ENCODE data around the gene ZMAT2.
"Not testable (repeated sequence)": the region's sequence is repeated elsewhere in the genome, so short reads cannot be mapped to it uniquely, and the experiment has no call there.

The ZMAT2 gene

GRCh38 chr5:140658870-140659269 lies 41.4 kb upstream of the ZMAT2 start:
- no peaks in the 10 kb centered on the region for H3K9me3 ChIP-seq (ENCODE audit: control insufficient read depth, insufficient read depth, low read depth, low read length)
- no peak overlapping the region for H3K27ac ChIP-seq (ENCODE audit: extremely low read depth, low read depth, low read length)
- peaks cover 76 to 93% of the 10 kb centered on the region in 2 experiments for H3K36me3 ChIP-seq (ENCODE audit: control insufficient read depth in 2 of 2, insufficient read depth in 1 of 2, low read length in 2 of 2)
- H3K4me3 ChIP-seq (ENCODE audit: low read depth, low read length): no peak overlapping the region
- TF ChIP-seq PRDM1 (tag by site-specific recombination; IDR thresholded peaks at IDR 0.05) (0 out of 2 replicates have a peak, but pooled peaks have one; percentile 52), FEZF1 (tag by site-specific recombination; IDR thresholded peaks at IDR 0.05) (no peak), ZNF596 (tag by site-specific recombination; IDR thresholded peaks at IDR 0.05) (peak; percentile 60)
- ChIA-PET POLR2A (interaction anchor here (2.1 kb wide), 1 partner anchor 11 kb away, joined by 11 read pairs; the partner anchor contains the start of genes IK and NDUFA2), CTCF (no interaction called here)
- no peaks in the 10 kb centered on the region for H3K4me1 ChIP-seq (ENCODE audit: control insufficient read depth, insufficient read depth, low read length)

- H3K4me1 ChIP-seq (ENCODE audit: control insufficient read depth, insufficient read depth, low read length); H3K4me3 ChIP-seq (ENCODE audit: low read depth, low read length); H3K27ac ChIP-seq (ENCODE audit: extremely low read depth, low read depth, low read length); H3K9me3 ChIP-seq (ENCODE audit: control insufficient read depth, insufficient read depth, low read depth, low read length); POLR2A ChIA-PET: not testable (repeated sequence)
- peaks cover 61 to 78% of the 10 kb centered on the region in 2 experiments for H3K36me3 ChIP-seq (ENCODE audit: control insufficient read depth in 2 of 2, insufficient read depth in 1 of 2, low read length in 2 of 2)
- CTCF ChIA-PET: interaction anchor here (0.6 kb wide), 1 partner anchor 297 kb away, joined by 3 read pairs; no protein-coding TSS in a partner anchor
Observed at GRCh38 chr5:140660371-140660770, 39.9 kb upstream of the ZMAT2 start.

GRCh38 chr5:140664030-140664358 lies 36.3 kb upstream of the ZMAT2 start:
- peak overlapping the region; percentile 72 for H3K4me3 ChIP-seq (ENCODE audit: low read depth, low read length)
- no peaks in the 10 kb centered on the region for H3K9me3 ChIP-seq (ENCODE audit: control insufficient read depth, insufficient read depth, low read depth, low read length)
- peaks cover 29 to 71% of the 10 kb centered on the region in 2 experiments for H3K36me3 ChIP-seq (ENCODE audit: control insufficient read depth in 2 of 2, insufficient read depth in 1 of 2, low read length in 2 of 2)
- peak overlapping the region; percentile 70 for H3K27ac ChIP-seq (ENCODE audit: extremely low read depth, low read depth, low read length)
- TF ChIP-seq PRDM10 (tag by site-specific recombination; IDR thresholded peaks at IDR 0.05) (no peak), TSHZ1 (tag by site-specific recombination; IDR thresholded peaks at IDR 0.05; ENCODE audit: borderline replicate concordance) (no peak), ZBTB17 (tag by site-specific recombination; IDR thresholded peaks at IDR 0.05) (no peak), ZNF280D (tag by site-specific recombination; IDR thresholded peaks at IDR 0.05) (no peak), ZNF768 (tag by site-specific recombination; IDR thresholded peaks at IDR 0.05) (no peak), OVOL3 (tag by site-specific recombination; IDR thresholded peaks at IDR 0.05) (no peak), ZSCAN18 (tag by site-specific recombination; IDR thresholded peaks at IDR 0.05) (no peak), ZNF791 (tag by site-specific recombination; IDR thresholded peaks at IDR 0.05) (no peak), ZNF362 (tag by site-specific recombination; IDR thresholded peaks at IDR 0.05) (peak; percentile 59; the same call in 1 of the 2 replicates), ZNF548 (tag by site-specific recombination; IDR thresholded peaks at IDR 0.05) (no peak), ZNF202 (tag by site-specific recombination; IDR thresholded peaks at IDR 0.05; ENCODE audit: borderline replicate concordance) (no peak), ZNF335 (tag by site-specific recombination; conservative IDR thresholded peaks at IDR 0.05) (peak; percentile 63; the same call in 1 of the 2 replicates), ZNF677 (tag by site-specific recombination; IDR thresholded peaks at IDR 0.05) (no peak), ZNF48 (tag by site-specific recombination; IDR thresholded peaks at IDR 0.05) (no peak)
- CTCF ChIA-PET: no interaction called here
- no peaks in the 10 kb centered on the region for H3K4me1 ChIP-seq (ENCODE audit: control insufficient read depth, insufficient read depth, low read length)
- POLR2A ChIA-PET: interaction anchor here (0.8 to 4.8 kb wide), 7 partner anchors 13 to 318 kb away, joined by 3 to 40 read pairs (median 3); partner anchors contain the start of genes HARS1, HARS2, HBEGF and IK

All from HEK293 (cell line).